T-helper 2 cell treated with Interferon-gamma antibody and Interleukin-4, amounts not matched to agents 5 μg/mL and 100 μg/mL, for 36 hours (primary cell): ENCODE data around the gene SPG11.

Experiments used
- DNase-seq: peaks from one replicate; pipeline ENCODE4 v3.0.0; 2021; ENCODE audit warnings: low spot score
- H3K27ac Mint-ChIP-seq: one replicate; pipeline ENCODE4 v1.8.0; 2021; ENCODE audit warnings: mild to moderate bottlenecking, mixed read lengths
- H3K27me3 Mint-ChIP-seq: one replicate; pipeline ENCODE4 v1.8.0; 2021; ENCODE audit warnings: low read depth, mixed read lengths
- H3K36me3 Mint-ChIP-seq: one replicate; pipeline ENCODE4 v1.8.0; 2021; ENCODE audit warnings: low read depth, mixed read lengths
- H3K4me1 Mint-ChIP-seq: one replicate; pipeline ENCODE4 v1.8.0; 2021; ENCODE audit warnings: low read depth, mixed read lengths
- H3K4me3 Mint-ChIP-seq: one replicate; pipeline ENCODE4 v1.8.0; 2022; ENCODE audit warnings: mild to moderate bottlenecking, moderate library complexity, mixed read lengths
- H3K9me3 Mint-ChIP-seq: one replicate; pipeline ENCODE4 v1.8.0; 2021; ENCODE audit warnings: mixed read lengths

SPG11 gene

GRCh38 chr15:44529864-44530604 is 133.4 kb downstream of the SPG11 start:
- Mint-ChIP-seq H3K4me3 (no peak overlapping the region), H3K27me3 (no peaks in the 10 kb centered on the region), H3K27ac (no peak overlapping the region), H3K9me3 (no peaks in the 10 kb centered on the region), H3K36me3 (peaks cover 14% of the 10 kb centered on the region), H3K4me1 (peaks cover 3% of the 10 kb centered on the region)
- DNase-seq, result no peak

GRCh38 chr15:44527241-44527640 is 136.2 kb downstream of the SPG11 start:
- Mint-ChIP-seq H3K4me3 (no peak overlapping the region), H3K4me1 (no peaks in the 10 kb centered on the region), H3K9me3 (no peaks in the 10 kb centered on the region), H3K27ac (no peak overlapping the region), H3K36me3 (peaks cover 25% of the 10 kb centered on the region), H3K27me3 (no peaks in the 10 kb centered on the region)
- no peak for DNase-seq

GRCh38 chr15:44525018-44525417 is 138.4 kb downstream of the SPG11 start:
- Mint-ChIP-seq H3K4me3 (no peak overlapping the region), H3K4me1 (no peaks in the 10 kb centered on the region), H3K9me3 (no peaks in the 10 kb centered on the region), H3K36me3 (peaks cover 35% of the 10 kb centered on the region), H3K27me3 (no peaks in the 10 kb centered on the region), H3K27ac (no peak overlapping the region)
- no peak for DNase-seq

GRCh38 chr15:44519537-44519936 is 143.9 kb downstream of the SPG11 start:
- Mint-ChIP-seq H3K4me1 (peaks cover 2% of the 10 kb centered on the region), H3K27ac (no peak overlapping the region), H3K4me3 (no peak overlapping the region), H3K27me3 (no peaks in the 10 kb centered on the region), H3K36me3 (peaks cover 39% of the 10 kb centered on the region), H3K9me3 (no peaks in the 10 kb centered on the region)
- no peak for DNase-seq

GRCh38 chr15:44516436-44516835 is 147.0 kb downstream of the SPG11 start:
- Mint-ChIP-seq H3K27me3 (no peaks in the 10 kb centered on the region), H3K9me3 (no peaks in the 10 kb centered on the region), H3K27ac (no peak overlapping the region), H3K4me3 (no peak overlapping the region), H3K36me3 (peaks cover 33% of the 10 kb centered on the region), H3K4me1 (peaks cover 5% of the 10 kb centered on the region)
- no peak for DNase-seq
